ENCODE measurements around the gene ZMAT5.
A peak's percentile ranks its signal among the peaks of the same experiment; 100 is the strongest.

ZMAT5 gene, protein sequence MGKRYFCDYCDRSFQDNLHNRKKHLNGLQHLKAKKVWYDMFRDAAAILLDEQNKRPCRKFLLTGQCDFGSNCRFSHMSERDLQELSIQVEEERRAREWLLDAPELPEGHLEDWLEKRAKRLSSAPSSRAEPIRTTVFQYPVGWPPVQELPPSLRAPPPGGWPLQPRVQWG

DNA sequence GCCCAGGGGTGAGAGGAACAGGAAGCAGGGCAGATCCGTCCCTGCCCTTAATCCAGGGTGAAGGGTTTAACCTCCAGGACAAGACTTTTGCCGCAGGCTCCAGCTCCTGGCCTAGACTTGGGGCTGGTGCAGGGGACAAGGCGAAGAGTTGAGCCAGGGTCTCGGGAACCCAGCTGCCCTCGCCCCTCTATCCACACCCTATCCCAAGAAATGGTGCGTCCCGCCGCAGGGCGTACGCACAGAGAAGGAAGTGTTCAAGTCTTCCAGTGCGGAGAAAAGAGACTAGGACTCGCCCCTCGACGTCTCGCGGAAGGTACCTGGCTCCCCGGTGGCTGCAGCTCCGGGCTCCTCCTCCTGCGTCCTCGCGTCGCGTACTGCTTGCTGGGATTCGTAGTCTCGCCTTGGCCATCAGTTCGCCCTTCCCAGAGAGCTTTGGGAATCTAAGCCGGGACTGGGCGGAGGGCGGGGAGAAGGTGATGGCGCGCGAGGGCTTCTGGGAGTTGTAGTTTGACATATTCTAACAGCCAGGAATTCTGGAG lies at the start of gene ZMAT5:
Gene ZMAT5, minus strand, starts transcription at position 376 of the 539 bp plus-strand sequence. CDS start 18,463 bp downstream, outside the sequence.
- peak; percentile 98 for DNase-seq

DNA sequence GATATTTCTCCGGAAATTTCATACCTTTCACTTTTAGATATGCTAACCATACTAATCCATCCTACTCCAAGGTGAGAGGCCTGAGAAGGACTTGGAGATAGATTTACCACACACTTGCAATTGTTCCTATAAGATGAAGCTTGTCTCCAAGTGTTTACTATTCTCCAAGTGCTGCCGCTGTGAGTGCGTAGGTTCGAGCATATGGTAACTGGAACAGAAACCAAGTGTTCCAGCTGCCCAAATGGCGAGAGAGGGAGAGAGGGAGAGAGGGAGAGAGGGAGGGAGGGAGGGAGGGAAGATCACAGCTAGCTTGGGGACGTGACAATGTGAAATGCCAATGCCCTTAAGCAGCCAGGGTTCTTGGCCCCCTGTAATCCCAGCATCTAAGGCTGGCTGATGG lies 49.7 kb upstream of the ZMAT5 start:
- no peak for DNase-seq

DNA sequence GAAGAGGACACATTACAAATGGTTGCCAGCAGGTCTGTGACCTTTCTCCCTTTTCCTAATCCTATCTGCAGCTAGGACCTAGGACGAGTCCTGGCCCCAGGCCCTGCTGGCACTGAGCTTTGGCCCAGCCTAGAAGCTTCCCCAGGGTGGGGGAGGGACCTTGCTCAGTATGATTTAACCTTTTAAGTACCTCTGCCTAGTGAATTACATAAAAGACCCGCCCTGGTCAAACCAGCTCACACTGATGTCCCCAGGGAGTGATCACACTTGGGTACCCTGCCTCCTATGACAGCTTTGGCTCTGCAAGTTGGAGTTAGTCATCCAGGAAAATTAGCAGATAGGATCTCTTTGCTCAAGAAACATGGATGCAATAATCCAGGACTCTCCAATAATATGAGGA lies 49.3 kb upstream of the ZMAT5 start:
- no peak for DNase-seq

DNA sequence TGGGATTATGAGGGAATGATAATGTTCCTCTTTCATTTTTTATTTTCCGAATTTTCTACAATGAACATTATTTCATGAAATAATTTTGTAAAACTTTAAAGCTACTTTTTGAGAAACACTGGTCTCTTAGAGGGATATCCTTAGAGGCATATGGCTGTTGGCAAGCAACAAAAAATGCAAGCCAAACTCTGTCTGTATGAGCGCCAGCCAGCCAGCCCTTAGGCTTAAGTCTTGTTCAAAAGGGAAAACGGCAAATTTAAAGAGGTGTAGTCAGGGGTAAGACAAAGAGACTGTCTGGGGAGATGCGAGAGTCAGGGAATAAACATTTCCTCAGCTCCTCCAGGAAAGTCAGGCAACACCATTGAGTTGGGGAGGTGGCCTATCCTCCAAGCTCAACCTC lies 48.8 kb upstream of the ZMAT5 start:
- no peak for DNase-seq

DNA sequence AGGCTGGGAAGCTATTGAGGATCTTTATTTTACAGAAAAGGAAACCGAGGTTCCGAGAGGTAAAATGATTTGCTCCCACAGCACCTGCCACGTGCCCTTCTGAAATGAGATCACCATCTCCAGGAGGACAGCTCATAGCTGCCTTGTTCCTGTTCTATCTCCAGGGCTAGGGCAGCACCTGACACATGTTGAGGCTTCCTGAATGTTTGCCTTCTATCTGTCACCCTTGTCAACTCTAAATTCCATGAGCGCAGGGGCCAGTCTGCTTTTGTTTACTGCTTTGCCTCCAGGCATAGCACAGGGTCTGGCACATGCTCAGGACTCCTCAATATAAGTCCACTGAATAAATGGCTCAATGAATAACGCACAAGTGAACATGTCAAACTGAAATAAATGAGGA lies 47.2 kb upstream of the ZMAT5 start:
- no peak for DNase-seq

DNA sequence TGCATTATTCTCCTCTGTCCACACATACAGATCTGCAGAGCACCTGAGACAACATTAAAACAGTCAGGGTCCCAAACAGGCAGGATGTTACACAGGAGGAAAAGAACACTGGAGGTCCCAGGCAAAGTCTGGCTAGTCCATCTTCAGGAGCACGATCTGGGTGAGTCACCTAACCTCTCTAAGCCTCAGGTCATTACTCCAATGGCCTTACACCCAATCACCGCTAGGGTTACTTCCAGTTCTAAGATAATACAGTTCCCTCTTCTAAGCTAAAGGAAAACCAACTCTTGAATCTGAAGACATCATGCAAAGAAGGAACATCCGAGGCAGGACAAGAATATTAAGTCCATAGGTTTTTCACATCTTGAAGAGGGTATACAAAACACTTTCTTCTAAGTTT lies 46.8 kb upstream of the ZMAT5 start:
- no peak for DNase-seq

DNA sequence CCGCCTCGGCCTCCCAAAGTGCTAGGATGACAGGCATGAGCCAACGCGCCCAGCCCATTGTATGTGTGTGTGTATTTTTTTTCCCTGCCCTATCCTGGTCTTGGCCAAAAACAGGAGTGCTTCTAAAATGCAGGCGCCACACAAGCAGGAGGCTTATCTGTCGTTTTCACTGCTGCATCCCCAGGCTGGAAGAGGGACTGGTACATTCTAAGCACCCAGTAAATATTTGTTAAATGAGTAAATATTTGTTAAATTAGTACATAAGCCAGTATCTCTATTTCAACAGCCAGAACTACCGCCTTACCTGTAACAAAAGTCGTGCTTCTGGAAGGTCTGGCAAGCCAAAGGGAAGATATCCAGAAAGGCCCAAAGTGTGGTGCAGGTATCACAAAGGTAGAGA lies 46.3 kb upstream of the ZMAT5 start:
- DNase-seq: no peak

DNA sequence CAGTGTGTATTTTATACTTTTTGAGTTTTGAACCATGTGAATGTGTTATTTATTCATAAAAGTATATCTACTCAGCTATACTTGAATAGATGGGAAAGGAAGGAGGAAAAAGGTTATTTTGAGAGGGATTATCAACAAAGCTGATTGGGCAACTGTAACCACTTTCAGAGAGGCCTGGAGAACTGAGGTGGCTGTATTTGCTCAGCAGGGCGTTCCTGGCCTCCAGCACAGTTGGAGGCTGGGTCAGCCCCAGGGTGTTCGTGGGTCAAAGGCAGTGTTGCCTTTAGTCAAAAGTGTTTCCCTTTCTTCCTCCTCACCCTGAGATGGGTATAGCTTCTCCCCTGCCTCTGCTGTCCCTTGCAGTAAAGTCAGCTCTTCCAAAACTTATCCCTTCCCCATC lies 44.6 kb upstream of the ZMAT5 start:
- no peak for DNase-seq

DNA sequence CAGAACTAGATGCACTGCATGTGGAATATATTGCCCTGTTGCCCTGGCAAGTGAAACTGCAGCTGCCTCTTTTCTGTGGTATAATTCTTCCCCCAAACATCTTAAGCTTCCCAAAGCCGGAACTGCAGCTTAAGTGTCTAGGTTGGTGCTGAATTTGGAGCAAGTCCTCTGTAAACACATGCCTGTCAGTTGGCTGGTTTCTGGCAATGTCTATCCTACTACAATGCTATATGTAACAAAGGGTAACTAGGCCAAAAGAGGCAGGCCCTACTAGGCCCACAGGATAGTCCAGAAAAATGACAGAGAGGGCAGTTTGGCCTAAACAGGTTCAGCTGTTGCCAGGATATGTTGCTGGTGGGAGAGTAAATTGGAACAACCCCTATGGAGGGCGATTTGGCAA lies 43.4 kb upstream of the ZMAT5 start:
- DNase-seq: no peak

DNA sequence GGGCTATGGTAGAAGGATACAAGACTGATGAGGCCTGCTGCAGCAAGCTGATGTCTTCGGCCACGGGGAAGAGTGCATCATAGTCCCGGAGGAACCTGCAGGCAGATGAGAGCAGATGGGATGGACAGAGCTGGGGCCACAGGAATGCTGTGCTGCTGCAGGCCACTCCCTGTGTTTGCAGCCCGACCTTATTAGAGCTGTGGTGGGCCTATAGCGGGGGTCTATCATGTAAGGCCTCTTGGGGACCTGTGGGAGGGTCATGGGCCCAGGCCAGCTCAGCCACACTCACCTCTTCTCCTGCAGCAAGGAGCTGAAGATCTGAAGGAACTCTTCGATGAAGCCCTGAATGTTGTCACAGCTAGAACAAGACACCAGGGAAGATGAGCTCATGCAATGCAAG lies 39.4 kb upstream of the ZMAT5 start:
- no peak for DNase-seq

DNA sequence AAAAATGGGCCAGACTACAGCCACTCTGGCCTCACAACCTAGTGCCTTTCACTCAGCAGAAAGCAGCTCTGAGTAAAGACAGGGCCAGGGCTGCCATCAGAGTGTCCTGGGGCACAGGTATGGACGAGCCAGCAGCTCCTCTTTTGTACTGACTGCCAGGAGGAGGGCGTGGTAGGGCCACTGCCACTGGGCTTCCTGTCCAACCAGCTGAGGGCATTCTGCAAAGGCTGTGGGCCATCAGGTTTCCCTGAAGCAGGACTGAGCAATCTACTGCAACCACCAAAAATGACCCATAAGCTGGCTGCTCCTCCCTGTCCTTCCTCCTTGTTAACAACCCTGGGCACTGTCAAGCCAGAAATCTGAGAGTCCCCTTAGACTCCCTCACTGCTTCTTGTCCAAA lies 38.2 kb upstream of the ZMAT5 start:
- no peak for DNase-seq

DNA sequence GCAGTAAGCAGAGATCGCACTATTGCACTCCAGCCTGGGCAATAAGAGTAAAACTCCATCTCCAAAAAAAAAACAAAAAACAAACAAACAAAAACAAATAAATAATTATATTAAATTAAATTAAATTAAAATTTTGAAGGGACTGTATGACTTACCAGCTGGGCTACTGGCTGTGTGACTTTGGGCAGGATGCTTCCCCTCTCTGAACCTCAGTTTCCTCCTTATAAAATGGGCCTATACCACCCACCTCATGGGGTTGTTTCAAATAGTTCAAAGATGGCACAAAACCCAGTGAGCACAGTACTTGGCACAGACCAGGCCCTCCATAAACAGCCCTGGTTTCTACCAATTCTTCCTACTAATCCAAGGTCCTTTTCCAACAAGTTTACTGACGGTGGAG lies 36.4 kb upstream of the ZMAT5 start:
- no peak for DNase-seq

DNA sequence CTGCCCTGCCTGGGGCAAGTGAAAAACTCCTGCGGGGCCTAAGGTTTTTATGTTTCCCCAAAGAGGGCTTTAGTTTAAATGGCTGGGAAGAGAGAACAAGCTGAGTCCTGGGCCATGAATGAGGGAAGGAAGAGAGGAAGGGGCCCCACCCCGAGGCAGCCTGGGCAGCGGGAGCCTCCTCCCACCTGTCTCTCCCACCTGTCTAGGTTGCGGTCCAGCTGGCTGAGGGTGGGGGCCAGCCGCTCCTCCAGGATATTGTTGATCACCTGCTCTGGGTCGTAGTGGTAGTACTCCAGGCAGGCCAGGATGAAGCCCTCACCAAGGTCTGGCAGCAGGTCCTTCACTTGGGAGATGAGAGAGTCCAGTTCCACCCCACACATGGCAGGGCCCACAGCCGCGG lies 35.0 kb upstream of the ZMAT5 start:
- no peak for DNase-seq

DNA sequence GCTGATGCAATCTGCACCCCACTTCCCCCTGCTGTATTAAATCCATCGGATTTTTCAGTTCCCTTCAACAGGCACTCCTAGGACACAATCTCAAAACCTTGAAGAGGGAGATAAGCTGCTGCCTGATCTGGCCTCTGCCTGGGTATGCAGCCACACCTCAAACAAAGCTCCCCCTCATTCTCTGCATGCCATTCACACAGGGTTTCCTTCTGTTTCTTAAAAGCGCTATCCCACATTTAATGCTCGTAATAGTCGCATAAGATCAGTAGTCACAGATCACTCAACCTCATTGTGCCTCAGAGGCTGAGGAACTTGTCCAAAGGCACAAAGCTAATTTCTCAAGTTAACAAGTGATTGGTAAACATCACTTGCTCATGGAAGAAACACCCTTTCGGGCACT lies 34.3 kb upstream of the ZMAT5 start:
- DNase-seq: no peak

DNA sequence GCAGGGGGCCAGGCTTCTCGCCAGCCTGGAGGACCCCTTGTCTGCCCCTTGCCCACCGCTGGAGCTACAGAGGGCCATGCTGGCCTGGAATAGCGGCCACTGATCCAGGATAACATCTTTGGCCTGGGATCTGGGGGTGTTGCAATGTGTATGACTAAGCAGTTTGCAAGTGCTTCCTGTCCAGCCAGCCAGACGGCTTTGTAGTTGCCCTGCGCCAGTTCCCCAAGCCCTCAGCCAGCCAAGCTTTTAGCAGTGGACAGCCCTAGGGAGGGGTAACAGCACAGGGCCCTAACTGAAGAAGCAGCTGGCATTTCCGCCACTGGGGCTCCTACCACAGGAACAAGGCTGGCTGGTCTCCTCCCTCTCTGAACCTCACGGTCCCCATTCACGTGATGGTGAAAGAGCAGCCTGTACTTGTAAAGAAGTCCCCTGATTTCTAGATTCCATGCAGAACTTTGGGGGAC lies 32.4 kb upstream of the ZMAT5 start:
- DNase-seq: no peak

DNA sequence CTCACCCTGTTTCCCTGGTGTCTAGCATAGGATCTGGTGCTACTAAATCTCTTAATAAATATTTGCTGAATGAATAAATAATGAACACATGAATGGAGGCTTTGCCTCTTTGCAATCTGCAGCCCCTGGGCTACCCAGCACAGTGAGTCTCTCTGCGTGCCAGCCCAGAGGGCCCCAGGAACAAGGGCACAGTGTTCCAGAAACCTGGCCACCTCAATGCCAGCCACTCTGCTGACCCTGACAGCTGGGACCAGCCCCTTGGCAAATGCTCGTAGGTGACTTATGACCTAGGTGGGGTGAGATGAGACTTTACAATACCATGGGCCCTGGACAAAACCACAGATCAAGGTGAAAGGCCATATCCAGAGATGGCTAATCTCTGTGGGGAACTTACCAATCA lies 32.0 kb upstream of the ZMAT5 start:
- no peak for DNase-seq

DNA sequence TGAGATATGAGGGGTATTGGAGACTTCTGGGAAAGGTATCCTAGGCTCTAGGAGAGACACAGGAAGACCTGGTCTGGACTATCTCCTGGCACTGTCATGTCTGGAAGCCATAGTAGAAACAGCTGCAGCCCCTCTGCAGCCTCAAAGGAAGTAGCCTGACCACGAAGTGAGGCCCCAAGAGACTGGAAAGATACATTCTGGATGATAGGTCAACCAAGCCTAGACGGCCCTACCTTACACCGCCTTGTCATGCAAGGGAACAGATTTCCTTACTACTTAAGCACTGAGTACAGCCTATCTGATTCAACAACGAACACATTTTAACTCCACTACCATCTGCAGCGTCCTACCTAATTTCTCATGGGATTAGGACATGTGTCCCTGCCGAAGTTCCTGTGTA lies 31.5 kb upstream of the ZMAT5 start:
- no peak for DNase-seq

DNA sequence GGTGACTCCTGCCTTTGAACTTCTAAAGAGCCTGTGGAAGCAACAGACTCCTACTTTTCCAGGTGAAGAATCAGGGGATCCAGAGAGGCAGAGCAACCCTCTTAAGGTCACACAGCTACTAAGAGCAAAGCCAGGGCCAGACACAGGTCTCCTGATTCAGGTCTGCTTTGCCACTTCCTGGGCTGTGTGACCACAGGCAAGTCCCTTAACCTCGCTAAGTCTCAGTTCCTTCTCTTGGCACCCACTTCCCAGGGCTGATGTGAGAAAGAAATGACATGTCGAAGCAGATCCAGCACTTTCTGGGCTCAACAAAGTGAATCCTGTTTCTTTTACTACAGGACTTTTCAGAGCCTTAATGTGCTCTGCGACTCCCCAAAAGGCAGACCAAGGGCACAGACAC lies 30.5 kb upstream of the ZMAT5 start:
- DNase-seq: no peak

DNA sequence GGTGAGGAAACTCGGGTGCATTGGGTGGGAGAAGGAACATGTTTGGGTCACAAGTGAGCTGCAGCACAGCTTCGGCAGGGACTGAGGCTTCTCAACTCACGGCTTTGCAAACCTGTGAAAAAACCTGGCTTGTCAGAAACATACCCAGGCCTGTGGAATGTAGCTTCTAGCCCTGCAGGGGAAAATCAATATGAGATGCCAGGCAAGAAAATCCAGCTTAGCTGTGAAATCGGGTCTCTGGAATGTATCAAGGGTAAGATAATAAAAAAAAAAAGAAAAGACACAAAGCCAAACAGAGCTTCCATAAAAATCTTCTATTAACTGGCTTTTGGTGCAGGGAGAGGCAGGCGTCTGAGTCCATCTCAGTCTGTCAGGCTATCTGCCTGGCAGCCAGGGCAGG lies 28.9 kb upstream of the ZMAT5 start:
- no peak for DNase-seq

DNA sequence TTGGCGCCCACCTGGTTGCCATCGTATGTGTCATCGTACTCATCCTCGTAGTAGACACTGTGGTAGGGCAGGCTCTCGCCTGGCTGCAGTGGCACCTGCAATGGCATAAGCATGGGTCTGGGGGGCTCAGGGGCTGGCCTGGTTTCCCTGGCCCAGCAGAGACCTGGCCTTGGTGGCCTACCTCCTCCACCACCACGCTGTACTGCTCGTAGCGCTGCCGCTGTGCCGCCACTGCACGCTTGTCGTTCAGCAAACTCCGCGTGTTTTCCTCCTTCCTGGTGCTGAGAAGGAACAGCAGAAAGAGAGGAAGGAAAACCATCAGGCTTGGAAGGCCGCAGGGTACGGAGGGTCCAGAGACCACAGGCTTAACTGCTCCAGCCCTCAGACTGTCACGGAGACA lies 26.6 kb upstream of the ZMAT5 start:
- DNase-seq: no peak

DNA sequence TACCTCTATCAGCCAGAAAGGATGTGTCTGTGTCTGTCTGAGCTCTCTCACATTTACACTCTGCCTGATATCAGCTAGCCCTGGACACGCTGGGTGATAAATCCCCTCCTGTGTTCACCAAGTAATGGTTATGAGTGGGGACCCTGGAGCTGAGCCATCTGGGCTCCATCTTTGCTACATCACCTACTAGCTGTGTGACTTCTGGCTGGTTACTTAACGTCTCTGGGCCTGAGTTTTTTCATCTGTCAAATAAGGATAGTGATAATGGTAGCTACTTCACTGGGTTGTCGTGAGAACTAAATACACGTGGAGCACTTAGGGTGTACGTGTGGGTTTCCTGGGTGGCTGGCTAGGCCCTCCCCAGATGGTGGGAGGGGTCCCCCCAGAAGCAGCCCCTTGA lies 23.3 kb upstream of the ZMAT5 start:
- no peak for DNase-seq

DNA sequence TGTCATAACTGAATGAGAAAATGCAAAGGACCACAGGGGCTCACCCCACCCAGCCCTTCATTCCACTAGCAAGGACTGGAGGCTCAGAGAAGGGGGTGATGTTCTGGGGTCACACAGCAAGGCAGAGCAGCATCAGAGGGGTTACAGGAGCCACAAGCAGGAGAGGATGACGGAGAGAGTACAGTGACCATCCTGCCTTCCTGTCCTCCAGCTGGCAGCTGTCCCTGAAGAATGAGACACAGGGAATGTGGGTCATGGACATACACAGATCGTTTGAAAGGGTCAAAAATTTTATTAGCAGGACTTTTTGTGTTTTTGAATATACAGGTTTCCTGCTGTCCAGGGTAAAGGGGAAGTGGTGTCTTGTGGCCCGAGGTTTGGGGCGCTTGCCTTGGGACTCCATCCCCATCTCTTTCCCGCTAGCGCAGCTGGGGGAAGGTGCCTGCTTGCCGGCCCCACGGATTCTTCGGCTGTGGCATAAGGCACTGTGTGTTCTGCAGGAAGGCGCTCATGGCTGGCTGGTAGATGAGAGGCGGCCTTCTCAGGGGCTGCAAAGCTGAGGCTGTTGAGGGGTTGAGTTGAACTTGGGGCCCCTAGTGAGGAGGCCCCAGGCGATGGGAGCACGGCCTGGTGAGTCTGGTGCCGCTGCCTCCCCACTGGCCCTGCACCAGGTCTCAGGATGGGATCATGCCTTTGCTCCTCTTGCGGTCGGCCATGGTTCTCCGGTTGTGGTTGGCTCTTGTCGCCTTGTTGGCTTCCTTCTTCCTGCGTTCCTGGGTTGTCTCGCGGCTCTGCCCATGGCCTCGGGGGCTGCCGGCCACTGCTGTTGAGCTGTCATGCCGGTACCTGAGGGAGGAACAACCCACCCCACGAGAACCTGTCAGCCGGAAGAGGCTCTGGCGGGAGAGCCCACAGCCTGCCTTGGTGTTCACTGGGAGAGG lies 21.8 kb upstream of the ZMAT5 start:
- DNase-seq: no peak

DNA sequence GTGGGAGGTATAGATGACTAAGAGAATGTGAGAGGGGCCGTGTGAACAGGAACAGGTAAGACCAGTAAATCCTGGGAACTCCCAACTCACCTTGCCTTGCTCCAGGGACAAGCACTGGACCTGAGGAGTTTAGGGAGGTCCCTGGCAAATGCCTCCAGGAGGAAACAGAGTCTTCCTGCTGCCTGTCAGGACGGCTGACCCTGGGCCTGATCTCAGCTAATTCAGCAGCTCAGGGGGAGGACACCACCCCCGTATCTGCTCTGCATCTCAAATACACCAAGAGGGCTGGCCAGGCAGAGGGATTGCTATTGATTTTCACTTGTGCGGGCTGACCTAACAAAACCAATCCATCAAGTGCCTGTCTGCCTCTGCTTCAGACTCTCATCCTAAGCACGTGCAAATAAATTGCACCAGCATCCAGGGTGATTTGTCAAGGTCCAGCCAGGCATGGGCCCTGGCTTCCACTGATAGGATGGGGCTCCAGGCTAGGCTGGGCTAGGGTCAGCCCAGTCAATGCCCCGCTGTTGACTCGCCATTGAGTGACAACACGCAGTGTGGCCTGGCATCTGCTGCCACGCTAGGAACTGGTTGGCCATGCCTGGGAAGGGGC lies 20.7 kb upstream of the ZMAT5 start:
- DNase-seq: no peak

DNA sequence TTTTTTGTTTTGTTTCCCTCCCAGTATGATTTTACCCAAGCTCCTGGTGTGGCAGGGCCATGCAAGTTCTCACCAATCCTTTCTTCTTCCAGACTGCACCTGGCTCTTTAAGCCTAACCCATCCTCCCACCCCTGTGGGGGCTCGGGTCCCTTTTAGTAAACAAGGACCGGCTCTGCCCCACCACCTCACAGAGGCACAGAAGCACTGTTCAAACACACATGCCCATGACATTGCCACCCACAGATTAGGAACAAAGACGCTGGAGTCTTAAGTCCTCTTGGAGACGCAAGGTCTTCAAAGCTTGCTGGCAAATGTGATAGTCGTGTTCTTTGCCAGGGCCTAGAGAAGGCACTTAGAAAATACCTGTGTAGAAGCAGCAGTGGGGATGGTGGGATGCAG lies 19.2 kb upstream of the ZMAT5 start:
- no peak for DNase-seq
